ENCODE results near the gene MAGOH. TPM values are rescaled to one million over a fixed set of nuclear protein-coding genes. Genes with fewer than 3 reads are reported as not detected.
A peak's percentile ranks its signal among the peaks of the same experiment; 100 is the strongest.

Gene MAGOH
- total and polyA plus RNA-seq, 2 of the 13 experiments (the other 11 are each of a cell fraction or from before 2014, with no cell fraction given), result 24.1 to 87.0 TPM

DNA sequence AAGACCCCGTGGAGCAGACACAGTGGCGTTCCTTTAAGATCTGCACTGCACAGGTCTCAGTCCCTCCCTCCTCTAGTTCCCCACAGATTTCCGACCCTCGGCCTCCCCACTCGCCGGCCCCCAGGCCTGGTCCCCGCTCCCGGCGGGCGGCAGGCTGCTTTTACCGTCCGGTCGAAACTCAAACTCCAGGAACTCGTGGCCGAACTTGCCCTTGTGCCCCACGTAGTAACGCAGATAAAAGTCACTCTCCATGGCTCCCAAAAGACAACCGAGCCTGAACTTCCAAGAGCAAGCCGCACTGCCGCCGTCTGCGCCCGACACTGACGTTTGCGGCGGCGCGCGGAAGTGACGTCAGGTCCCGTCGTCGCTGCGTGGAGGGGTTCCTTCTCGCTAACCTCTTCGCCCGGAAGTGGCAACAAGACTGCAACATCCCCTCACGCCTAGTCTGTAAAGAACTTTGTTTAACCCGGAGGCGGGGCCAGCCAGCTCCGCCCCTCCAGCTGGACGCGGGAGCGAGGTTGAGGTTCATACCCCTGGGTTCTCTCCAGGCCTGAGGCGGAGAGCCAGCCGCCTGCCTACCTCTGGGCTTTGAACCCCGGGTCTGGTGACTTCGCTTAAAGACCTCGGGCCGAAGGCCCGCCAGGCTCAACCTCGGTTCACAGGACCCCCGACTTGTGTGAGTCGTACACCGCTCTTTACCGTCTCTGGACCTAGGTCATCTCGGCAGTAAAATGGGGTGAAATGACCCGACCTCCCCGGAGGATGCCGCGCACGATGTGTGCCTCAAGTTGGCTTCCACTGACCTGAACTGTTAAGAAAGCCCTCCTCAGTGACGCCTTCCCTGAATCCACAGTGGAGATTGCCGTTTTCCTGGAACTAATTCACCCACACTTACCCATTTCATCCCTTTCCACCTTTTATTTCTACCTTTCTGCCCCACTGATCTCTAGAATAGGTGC, at the start of gene MAGOH (continued):
- TF ChIP-seq AHR (CRISPR knock-in tag; IDR thresholded peaks at IDR 0.05) (no peak), PATZ1 (CRISPR knock-in tag; IDR thresholded peaks at IDR 0.05) (peak; percentile 84), SIN3A (IDR thresholded peaks at IDR 0.05; ENCODE audit: borderline replicate concordance, low read depth, low read length) (peak; percentile 84; the same call in 1 of the 2 replicates), ATF7 (IDR thresholded peaks at IDR 0.05) (peak; percentile 60; the same call in 1 of the 2 replicates), ATF7 (CRISPR knock-in tag; IDR thresholded peaks at IDR 0.05) (peak; percentile 67; the same call in 1 of the 2 replicates), ZNF451 (CRISPR knock-in tag; IDR thresholded peaks at IDR 0.05) (0 out of 2 replicates have a peak, but pooled peaks have one; percentile 33), SIX4 (CRISPR knock-in tag; IDR thresholded peaks at IDR 0.05) (peak; percentile 53; the same call in 1 of the 2 replicates), KDM1A (CRISPR knock-in tag; IDR thresholded peaks at IDR 0.05) (no peak), MTF1 (CRISPR knock-in tag; IDR thresholded peaks at IDR 0.05) (no peak; the same call in 1 of the 2 replicates), SAP130 (CRISPR knock-in tag; IDR thresholded peaks at IDR 0.05; ENCODE audit: low read depth) (peak; percentile 97), HMGA1 (CRISPR knock-in tag; conservative IDR thresholded peaks at IDR 0.05) (no peak), KDM6A (CRISPR knock-in tag; IDR thresholded peaks at IDR 0.05; ENCODE audit: low read depth) (no peak), KAT7 (CRISPR knock-in tag; IDR thresholded peaks at IDR 0.05; ENCODE audit: borderline replicate concordance) (peak; percentile 94; the same call in 1 of the 2 replicates), TBX3 (IDR thresholded peaks at IDR 0.05; ENCODE audit: borderline replicate concordance) (no peak), PLRG1 (conservative IDR thresholded peaks at IDR 0.05) (no peak), ONECUT2 (CRISPR knock-in tag; IDR thresholded peaks at IDR 0.05) (no peak), ZNF136 (CRISPR knock-in tag; IDR thresholded peaks at IDR 0.05; ENCODE audit: low read depth) (0 out of 2 replicates have a peak, but pooled peaks have one; percentile 68), SKI (IDR thresholded peaks at IDR 0.05; ENCODE audit: partially characterized antibody) (peak; percentile 76)
- TF ChIP-seq, protein P1, sequence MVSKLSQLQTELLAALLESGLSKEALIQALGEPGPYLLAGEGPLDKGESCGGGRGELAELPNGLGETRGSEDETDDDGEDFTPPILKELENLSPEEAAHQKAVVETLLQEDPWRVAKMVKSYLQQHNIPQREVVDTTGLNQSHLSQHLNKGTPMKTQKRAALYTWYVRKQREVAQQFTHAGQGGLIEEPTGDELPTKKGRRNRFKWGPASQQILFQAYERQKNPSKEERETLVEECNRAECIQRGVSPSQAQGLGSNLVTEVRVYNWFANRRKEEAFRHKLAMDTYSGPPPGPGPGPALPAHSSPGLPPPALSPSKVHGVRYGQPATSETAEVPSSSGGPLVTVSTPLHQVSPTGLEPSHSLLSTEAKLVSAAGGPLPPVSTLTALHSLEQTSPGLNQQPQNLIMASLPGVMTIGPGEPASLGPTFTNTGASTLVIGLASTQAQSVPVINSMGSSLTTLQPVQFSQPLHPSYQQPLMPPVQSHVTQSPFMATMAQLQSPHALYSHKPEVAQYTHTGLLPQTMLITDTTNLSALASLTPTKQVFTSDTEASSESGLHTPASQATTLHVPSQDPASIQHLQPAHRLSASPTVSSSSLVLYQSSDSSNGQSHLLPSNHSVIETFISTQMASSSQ (IDR thresholded peaks at IDR 0.05; ENCODE audit: low read depth), result peak; percentile 23; the same call in 1 of the 2 replicates
- TF ChIP-seq, protein P1 (CRISPR knock-in tag; IDR thresholded peaks at IDR 0.05; ENCODE audit: borderline replicate concordance), result peak; percentile 71; the same call in 1 of the 2 replicates
- TF ChIP-seq, protein P2, sequence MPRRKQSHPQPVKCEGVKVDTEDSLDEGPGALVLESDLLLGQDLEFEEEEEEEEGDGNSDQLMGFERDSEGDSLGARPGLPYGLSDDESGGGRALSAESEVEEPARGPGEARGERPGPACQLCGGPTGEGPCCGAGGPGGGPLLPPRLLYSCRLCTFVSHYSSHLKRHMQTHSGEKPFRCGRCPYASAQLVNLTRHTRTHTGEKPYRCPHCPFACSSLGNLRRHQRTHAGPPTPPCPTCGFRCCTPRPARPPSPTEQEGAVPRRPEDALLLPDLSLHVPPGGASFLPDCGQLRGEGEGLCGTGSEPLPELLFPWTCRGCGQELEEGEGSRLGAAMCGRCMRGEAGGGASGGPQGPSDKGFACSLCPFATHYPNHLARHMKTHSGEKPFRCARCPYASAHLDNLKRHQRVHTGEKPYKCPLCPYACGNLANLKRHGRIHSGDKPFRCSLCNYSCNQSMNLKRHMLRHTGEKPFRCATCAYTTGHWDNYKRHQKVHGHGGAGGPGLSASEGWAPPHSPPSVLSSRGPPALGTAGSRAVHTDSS (CRISPR knock-in tag; conservative IDR thresholded peaks at IDR 0.05), result no peak

Measured in HepG2 (cell line).